HG03159 (cell line): ENCODE data around the gene GYPE.
"Not testable (repeated sequence)": the region's sequence is repeated elsewhere in the genome, so short reads cannot be mapped to it uniquely, and the experiment has no call there.

ENCODE experiments used
- ATAC-seq: cut with Tn5 transposase; IDR thresholded peaks from one replicate; pipeline ENCODE4 v1.9.1; 2021; ENCODE audit warnings: mild to moderate bottlenecking, moderate library complexity; ENCODE audit not compliant: unreplicated experiment

Gene GYPE

GRCh38 chr4:143870523-143871268 is 34.7 kb downstream of the GYPE start:
- ATAC-seq: not testable (repeated sequence)

- not testable (repeated sequence) for ATAC-seq
These were observed 35.4 kb downstream of the GYPE start for GRCh38 chr4:143869925-143870324.

- ATAC-seq: not testable (repeated sequence)
These were observed 42.6 kb downstream of the GYPE start for GRCh38 chr4:143862716-143863115.

DNA sequence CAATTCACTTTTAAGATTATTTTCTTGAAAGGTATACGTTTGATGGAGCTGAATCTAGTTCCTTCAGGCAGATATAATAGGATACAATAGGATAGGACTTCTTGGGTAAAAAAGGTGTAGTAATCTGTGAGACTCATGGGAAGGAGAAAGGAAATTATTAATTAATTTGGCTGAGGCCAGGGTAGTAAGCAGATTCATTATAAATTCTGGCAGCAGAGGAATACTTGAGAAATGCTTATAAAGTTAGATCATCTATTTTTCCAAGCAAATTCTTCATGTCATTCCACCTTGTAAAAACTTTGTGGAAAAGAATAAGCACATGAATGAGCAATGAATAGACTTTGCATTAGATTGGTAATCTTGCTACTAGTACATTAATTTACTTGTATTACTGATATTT is 46.9 kb downstream of the GYPE start:
- ATAC-seq: no peak

- not testable (repeated sequence) for ATAC-seq
These were observed 47.7 kb downstream of the GYPE start for GRCh38 chr4:143857391-143858336.

DNA sequence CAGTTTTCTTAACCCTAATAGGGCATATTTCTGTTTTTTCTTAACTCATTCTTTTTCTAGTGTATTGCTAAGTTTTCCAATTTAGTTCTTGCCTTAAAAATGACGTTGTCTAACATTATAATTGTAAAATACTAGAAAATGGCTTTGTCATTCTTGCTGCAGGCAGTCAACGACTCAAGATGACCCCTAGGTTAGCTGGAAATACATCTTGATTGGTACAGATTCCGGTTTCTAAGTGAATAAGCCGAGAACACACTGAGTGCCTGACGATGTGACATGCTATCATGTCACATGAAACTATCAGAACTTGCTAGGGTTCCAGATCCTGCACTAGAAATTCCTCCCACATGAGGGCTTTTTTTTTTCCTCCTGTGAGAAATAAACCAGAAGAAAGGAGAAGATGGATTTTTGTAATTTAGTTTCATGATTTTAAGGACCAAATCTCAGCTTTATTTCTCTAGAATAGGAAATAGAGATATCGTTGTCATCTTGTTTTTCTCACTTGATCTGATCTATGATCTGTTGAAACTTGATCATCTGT is 49.3 kb downstream of the GYPE start:
- ATAC-seq: not testable (repeated sequence)

DNA sequence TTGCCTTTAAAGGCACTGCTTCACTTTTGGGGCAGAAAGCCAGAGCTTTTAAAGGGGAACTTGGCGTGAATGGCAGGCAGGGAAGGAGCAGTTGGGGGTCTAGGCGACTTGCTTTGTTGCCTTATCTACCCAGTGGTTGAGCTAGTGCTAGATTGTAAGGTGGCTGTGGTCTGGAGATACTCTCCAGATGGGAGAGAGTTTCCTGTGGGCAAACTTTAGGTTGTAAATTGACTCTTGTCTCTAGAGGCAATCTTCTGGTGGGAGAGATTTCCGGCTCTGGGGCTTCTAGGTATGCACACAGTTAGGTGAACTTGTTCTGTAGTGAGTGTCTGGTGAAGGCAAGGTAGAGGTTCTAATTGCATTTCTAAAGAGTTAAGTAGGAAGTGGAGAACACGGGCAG is 50.7 kb downstream of the GYPE start:
- ATAC-seq: not testable (repeated sequence)

DNA sequence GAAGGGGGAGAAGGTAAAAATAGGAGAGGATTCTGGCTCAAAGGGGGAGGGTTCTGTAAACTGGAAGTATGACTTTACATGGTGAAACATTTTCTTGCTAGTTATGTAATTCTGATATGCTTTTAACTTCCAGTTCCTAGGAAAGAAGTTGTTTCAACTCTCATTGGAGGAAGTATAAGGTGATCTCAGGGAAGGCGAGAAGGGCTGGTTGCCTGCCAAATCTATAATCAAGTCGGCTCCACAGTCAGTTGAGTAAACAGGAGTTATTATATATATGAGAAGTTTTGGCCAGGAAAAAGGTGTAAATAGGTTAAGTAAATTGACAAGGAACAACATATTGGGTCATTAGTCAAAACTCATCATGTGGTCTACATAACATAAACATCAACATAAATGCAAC is 56.1 kb downstream of the GYPE start:
- ATAC-seq: not testable (repeated sequence)

- ATAC-seq: not testable (repeated sequence)
These were observed 61.9 kb downstream of the GYPE start for GRCh38 chr4:143843506-143843832.

- not testable (repeated sequence) for ATAC-seq
These were observed 62.5 kb downstream of the GYPE start for GRCh38 chr4:143842624-143843505.

- not testable (repeated sequence) for ATAC-seq
These were observed 65.9 kb downstream of the GYPE start for GRCh38 chr4:143839413-143839812.

- ATAC-seq: not testable (repeated sequence)
These were observed 71.2 kb downstream of the GYPE start for GRCh38 chr4:143834196-143834595.

DNA sequence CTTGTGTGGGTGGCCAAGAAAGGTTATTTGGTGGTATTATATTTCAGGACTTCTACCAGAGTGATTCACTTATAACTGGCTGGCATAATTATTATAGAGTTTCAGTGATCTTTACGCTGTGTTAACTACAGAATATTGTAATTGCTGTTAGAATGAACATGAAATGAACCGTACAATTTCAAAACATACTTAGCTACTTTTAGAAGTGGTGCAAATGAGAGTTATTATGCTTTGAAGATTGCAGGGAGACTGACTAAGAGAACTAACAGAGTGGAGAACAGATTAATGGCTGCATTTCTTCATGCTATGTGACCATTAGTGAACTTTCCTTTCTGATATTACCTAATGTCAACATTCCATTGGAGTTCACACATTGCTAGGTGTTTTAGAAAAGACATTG is 71.7 kb downstream of the GYPE start:
- ATAC-seq: not testable (repeated sequence)

DNA sequence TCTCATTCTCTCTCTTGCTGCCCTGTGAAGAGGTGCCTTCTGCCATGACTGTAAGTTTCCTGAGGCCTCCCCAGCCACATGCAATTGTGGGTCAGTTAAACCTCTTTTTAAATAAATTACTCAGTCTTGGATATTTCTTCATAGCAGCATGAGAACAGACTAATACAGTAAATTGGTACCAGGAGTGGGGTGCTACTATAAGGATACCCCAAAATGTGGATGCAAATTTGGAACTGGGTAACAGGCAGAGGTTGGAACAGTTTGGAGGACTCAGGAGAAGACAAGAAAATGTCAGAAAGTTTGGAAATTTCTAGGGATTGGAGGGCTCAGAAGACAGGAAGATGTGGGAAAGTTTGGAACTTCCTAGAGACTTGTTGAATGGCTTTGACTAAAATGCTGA is 74.8 kb downstream of the GYPE start:
- not testable (repeated sequence) for ATAC-seq

GRCh38 chr4:143829239-143829620 is 76.1 kb downstream of the GYPE start:
- ATAC-seq: not testable (repeated sequence)
